HG03432 (cell line): ENCODE measurements around the gene ANXA2.
"Not testable (repeated sequence)": the region's sequence is repeated elsewhere in the genome, so short reads cannot be mapped to it uniquely, and the experiment has no call there.

Experiments
- ATAC-seq: cut with Tn5 transposase; IDR thresholded peaks from one replicate; pipeline ENCODE4 v1.9.1; 2021; ENCODE audit warnings: mild to moderate bottlenecking, moderate library complexity; ENCODE audit not compliant: unreplicated experiment

ANXA2 gene

GRCh38 chr15:60346653-60347052 is 51.1 kb downstream of the ANXA2 start:
- ATAC-seq, result no peak

GRCh38 chr15:60346077-60346476 is 51.7 kb downstream of the ANXA2 start:
- no peak for ATAC-seq

GRCh38 chr15:60345598-60345997 is 52.2 kb downstream of the ANXA2 start:
- no peak for ATAC-seq

DNA sequence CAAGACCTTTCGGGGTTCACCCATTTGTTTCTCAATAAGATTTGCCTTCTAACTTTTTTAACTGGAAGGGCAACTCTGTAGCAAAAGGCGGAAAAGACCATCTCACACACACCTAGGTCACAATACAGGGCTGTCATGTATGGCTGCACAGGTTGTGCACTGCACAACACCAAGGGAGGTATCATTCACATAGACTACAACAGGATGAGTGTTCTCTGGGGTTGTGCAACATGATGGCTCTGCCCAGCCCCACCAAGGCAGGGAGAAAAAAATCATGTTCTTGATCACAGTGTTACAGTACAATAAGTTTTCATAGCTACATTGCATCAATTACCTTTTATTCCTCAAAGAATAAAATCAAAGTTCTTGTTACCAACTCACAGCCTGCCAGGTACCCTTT is 52.8 kb downstream of the ANXA2 start:
- ATAC-seq, result no peak

GRCh38 chr15:60344461-60344860 is 53.3 kb downstream of the ANXA2 start:
- ATAC-seq, result no peak

DNA sequence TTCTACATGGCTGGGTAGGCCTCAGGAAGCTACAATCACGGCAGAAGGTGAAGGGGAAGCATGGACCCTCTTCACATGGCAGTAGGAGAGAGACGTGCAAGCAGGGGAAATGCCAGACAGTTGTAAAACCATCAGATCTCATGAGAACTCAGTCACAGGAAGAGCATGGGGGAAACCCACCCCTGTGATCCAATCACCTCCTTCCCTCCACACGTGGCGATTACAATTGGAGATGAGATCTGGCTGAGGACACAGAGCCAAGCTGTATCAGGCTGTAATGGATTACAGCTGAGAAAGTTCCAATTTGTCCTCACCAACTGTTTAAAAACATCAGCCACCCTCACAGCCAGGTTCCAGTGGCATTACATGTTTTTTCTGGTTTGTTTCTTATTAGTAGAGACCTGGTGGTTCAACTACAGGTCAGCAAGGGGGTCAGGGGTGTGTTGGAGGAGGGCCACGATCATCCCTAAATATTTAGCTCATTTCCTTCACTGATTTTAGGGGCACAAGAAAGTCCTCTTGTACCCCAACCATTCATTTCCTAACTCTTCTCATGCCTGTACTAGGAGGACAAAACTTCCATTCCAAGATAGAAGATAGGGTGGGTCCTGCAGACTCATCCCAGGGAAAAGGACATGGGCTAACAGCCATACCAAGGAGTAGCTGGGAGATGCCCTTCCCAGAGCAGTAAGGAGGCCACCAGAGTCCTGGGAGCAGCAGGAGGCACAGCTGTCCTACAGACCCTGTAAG is 54.4 kb downstream of the ANXA2 start:
- ATAC-seq, result no peak

DNA sequence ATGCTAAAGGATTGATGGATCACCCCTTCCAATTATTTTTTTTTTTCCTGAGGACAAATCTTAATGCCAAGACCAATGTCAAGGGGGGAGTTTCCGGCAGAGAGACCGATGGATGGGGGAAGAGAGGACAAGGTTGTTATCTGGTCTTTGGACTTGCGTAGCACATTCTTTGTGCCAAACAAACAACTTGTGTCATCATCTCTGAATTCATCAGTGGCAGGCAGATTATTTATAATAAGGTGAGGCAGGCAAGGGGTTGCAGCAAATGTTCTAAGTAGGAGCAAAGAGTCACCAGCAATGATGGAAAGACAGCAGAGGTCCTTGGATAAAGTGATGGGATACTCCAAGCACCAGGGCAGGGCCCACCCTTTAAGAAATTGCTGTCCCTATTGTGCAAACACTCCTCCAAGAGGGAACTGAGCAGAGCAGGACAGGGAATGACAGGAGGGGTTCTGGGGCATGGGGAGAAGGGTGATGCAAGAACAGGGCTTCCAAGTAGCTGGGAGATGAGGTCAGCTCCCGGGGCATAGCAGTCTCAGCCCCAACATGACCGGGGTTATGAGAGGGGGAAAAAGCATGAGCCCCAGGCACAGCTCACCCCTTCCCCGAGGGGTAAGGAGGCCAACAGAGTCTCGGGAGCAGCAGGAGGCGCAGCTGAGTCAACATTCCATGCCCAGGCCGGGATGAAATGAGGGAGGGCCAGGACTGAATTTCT is 57.4 kb downstream of the ANXA2 start:
- no peak for ATAC-seq

- ATAC-seq, result no peak
These were observed 58.5 kb downstream of the ANXA2 start for GRCh38 chr15:60339236-60339635.

DNA sequence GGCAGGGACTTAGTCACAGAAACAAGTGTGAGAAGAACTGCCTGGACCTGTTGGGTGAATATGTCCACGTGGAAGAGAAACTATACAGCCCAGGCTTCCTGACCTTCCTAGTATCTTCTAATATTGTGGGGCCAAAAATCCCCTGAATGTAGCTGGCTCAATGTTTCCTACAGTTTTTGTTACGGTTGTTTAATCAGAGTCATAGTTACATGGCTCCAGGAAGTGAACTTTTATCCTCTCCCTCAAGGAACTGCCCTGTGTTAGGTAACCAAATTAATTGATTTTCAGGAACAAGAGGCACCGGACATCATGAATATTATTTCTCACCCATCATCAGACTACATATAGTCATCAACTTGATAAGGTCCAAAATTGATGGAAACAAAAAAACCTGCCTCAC is 59.0 kb downstream of the ANXA2 start:
- ATAC-seq, result no peak

DNA sequence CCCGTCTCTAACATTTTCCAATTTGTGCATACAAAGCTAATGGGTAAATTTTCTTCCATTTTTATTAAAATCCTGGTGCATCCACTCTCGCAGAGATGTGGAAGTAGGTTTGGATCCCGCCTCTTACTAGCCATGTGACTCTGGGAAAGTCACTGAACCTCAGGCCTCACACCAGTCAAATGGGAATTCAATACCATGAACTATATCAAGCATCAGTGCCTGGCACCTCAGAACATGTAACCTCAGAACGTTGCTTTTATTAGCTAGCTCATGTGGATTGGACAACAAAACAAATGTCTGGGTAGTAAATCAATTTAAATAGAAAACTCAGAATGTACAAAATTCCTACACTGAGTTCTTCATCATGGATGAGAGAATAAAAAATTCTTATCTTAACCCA is 60.7 kb downstream of the ANXA2 start:
- no peak for ATAC-seq

- not testable (repeated sequence) for ATAC-seq
These were observed 62.5 kb downstream of the ANXA2 start for GRCh38 chr15:60335296-60335695.

DNA sequence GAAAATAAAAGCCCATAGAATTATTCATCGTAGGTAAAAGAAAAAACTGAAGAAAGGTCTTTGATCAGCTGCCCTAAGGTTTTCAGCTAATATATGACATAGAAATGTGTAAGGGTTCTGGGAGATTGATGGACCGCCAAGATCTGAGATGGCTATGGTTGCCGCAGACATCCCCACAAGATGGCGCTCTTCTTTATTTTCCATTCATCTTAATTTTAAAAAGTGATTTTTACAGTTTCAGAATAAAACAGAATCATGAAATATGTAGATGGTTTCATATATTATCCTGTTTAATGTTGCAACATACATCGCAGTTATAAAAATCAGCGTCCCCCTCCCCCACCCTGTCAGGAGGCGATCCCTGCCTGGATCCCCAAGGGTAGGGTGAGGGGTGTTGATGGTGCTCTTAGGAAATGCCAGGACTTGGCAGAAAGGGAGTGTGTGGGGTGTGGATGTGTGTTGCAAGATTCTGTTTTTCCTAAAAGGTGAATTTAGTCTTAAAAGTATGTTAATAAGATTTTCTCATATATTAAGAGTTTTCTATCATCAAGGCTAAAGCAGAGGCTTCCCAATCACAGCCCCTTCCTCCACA is 68.8 kb downstream of the ANXA2 start:
- ATAC-seq, result no peak

GRCh38 chr15:60326824-60327654 is 70.7 kb downstream of the ANXA2 start:
- no peak for ATAC-seq

DNA sequence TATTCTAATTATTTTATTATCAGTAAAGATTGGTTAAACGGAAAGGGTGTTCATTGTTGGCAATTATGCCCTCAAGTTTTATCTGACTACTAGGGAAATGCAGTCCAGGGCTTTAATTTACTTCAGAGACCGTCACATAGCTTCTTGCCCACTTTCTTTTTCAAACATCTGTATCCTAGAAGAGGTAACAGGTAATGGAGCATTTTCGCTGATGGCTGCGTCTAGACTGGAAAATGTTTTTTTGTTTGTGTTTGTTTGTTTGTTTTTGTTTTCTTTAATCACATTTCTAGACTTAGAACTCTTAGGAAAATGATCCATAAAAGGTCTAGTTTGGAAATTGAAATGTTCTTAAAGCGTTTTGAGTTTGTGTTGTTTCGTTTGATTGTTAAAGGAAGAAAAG is 71.4 kb downstream of the ANXA2 start:
- ATAC-seq, result no peak

DNA sequence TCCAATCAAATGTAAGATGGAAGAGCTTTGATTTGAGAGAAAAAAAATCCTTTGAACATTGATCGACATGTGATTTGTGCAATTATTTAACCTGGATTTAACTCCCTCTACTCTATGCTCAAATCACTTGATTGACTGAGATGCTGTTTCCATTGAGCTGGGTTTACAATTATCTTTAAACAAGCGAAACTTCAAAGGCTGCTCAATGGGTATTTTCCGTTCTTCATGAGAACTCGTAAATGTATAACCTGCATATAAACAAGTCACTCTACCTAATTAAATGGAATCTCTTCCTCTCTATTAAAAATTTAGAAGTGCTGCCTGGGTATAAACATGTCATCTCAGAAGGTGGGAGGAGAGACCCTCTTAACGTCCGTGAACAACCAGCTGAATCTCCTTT is 71.9 kb downstream of the ANXA2 start:
- ATAC-seq, result no peak

DNA sequence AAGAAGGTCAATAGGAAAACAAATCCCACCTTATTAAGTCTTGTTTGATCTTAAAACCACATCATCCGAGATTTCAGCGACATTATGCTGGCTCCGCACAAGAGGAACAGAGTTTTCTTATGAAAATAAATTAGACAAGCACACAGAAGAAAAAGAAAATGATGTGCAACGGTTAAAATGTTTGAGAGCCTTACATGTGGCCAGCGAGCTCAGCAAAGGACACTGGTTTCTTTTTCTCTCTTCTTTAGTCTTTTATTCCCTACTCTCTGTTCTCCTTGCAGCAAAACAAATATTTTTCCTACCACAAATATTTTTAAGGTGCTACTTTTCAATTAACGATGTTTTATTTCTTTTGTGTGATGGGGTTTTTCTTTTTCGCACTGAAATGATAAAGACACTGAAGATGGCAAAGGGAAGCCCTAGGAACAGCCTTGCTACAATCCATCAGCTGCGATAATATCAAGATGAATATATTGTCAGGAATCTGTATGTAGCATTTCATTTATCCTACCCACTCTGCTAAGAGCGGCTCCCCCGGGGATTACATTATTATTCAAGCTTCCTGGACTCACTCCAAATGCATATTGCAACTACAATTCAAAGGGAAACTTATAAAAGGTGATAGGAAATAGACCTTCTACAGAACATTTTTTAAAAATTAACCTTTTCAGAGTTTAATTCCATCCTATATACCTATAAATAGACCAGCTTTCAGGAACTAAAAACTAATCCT is 72.9 kb downstream of the ANXA2 start:
- ATAC-seq, result no peak

GRCh38 chr15:60323322-60323721 is 74.5 kb downstream of the ANXA2 start:
- ATAC-seq, result no peak

DNA sequence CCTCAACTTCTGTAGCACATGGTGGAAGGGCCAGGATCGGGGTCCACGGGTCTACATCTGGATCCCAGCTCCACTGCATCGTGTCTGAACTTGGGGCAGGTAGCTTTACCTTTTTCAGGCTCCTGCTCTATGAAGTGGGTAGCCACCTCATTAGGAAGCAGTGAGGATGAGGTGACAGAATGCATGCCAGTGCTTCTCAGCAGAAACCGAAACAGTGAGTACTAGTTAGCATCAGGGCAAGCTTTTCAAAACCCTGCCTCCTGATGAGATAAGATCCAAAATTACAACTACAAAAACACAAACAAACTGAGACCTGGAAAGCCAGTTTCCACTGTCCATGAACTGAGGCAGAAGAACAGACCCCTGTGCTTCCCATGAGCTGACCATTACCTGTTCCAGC is 77.4 kb downstream of the ANXA2 start:
- ATAC-seq, result no peak

DNA sequence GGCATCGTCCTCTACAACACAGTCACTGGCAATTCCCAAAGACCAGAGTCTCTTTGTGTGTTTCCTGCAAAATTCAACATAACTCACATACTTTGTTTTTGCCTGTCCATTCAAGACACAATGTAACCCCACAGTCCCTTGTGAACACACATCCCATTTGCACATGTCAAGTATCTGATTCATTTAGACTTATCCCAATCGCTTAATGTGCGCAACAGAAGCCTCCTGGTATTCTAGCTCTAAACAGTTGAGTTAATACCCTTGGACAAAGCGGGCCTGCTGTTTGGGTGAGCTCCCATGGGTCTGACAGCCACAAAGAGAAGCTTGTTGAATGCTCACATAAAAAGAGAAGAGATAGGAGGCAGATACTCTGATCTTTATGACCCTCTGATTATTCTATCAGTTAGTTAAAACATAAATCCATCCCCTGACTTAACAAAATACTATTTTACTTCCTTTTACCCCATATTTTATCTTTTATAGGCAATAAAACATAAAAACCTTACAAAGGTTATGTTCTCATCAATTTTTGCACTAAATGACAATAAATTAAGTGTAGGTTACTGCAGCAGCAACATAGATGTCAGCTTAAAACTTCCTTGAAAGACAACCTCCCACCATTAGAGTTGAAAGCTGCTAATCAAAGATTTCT is 79.4 kb downstream of the ANXA2 start:
- ATAC-seq, result no peak

GRCh38 chr15:60316961-60317360 is 80.8 kb downstream of the ANXA2 start:
- ATAC-seq, result no peak
